GM21717 (cell line): Measurements from ENCODE around the gene VWA8.
"Not testable (repeated sequence)": the region's sequence is repeated elsewhere in the genome, so short reads cannot be mapped to it uniquely, and the experiment has no call there.

Source experiments
- ATAC-seq: cut with Tn5 transposase; IDR thresholded peaks from one replicate; pipeline ENCODE4 v1.9.1; 2021; ENCODE audit warnings: mild to moderate bottlenecking, moderate library complexity; ENCODE audit not compliant: unreplicated experiment

VWA8 gene

GRCh38 chr13:41928323-41928722 is 32.6 kb downstream of the VWA8 start:
- no peak for ATAC-seq

DNA sequence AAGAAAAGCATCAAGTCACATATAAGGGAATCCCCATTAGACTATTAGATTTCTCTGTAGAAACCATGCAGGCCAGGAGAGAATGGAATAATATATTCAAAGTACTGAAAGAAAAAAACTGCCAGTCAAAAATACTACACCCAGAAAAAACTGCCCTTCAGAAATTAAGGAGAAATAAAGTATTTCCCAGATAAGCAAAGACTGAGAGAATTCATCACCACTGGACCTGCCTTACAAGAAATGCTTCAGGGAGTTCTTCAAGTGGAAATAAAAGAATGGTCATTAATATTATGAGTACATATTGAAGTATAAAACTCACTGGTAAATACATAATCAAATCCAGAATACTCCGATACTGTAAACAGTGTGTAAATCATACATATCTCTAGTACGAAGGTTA is 35.9 kb downstream of the VWA8 start:
- ATAC-seq: no peak

DNA sequence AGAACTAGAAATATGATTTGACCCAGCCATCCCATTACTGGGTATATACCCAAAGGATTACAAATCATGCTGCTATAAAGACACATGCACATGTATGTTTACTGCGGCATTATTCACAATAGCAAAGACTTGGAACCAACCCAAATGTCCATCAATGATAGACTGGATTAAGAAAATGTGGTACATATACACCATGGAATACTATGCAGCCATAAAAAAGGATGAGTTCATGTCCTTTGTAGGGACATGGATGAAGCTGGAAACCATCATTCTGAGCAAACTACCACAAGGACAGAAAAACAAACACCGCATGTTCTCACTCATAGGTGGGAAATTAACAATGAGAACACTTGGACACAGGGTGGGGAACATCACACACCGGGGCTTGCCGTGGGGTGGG is 38.0 kb downstream of the VWA8 start:
- not testable (repeated sequence) for ATAC-seq

- ATAC-seq: no peak
These were observed 41.0 kb downstream of the VWA8 start for GRCh38 chr13:41919741-41920487.

- ATAC-seq: no peak
These were observed 41.7 kb downstream of the VWA8 start for GRCh38 chr13:41919031-41919740.

- ATAC-seq: no peak
These were observed 43.3 kb downstream of the VWA8 start for GRCh38 chr13:41917641-41918040.

- ATAC-seq: peak; percentile 92
These were observed 44.5 kb downstream of the VWA8 start for GRCh38 chr13:41916173-41916954.

DNA sequence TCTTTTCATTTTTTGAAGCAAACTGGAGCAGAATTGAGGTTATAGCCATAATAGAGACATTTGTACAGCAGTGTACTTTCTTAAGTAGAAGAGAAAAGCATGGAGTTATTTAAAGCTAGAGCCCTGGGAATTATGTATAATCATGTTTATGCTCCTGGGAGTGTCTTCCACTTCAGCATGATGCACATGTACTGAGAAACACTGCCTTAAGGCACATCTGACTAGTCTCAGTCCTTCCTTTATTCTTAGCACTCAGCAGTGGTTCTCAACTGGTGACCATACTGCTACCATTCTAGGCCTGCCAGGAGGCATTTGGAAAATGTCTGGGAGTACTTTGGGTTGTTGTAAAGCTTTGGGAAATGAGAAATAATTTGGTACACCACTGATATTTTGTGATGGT is 45.8 kb downstream of the VWA8 start:
- no peak for ATAC-seq

DNA sequence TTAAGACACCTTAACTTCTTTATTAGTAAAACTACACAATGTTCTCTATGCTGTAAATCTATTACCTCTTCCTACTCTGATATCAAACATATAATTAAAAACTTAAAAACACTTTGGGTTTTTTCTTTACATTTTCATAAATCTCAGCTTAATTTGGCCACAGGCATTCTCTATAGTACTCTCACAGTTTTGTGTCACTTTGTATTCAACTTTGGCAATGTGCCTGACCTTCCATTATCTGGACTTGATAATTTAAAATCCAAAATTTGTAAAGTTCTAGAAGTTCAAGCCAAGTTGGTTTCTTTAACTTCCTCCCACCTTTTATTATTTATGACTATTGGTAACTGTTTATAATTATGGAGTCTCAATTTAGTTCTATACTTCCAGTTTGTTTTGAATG is 46.4 kb downstream of the VWA8 start:
- ATAC-seq: no peak

- no peak for ATAC-seq
These were observed 51.4 kb downstream of the VWA8 start for GRCh38 chr13:41909506-41909905.

- ATAC-seq: no peak
These were observed 55.2 kb downstream of the VWA8 start for GRCh38 chr13:41905600-41906254.

- no peak for ATAC-seq
These were observed 60.0 kb downstream of the VWA8 start for GRCh38 chr13:41900918-41901317.

GRCh38 chr13:41898411-41898810 is 62.5 kb downstream of the VWA8 start:
- ATAC-seq: not testable (repeated sequence)

GRCh38 chr13:41897126-41897525 is 63.8 kb downstream of the VWA8 start:
- no peak for ATAC-seq

DNA sequence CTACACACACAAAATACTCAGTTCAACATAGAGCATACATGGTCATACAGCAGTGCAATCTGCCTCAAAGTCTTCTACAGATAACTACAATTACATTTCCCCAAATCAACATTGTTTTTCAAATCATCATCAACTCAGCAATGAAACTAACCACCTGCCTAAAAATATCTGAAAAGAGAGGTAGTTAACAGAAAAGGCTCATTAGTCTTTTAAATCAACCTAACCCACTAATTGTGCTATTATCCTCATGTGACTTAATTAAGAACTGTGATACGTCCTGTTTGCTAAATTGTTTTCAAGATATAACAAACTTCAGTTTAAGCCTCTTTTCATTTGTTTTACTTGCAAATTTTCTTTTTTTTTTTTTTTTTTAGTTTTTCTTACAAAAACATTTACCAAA is 65.4 kb downstream of the VWA8 start:
- ATAC-seq: no peak

DNA sequence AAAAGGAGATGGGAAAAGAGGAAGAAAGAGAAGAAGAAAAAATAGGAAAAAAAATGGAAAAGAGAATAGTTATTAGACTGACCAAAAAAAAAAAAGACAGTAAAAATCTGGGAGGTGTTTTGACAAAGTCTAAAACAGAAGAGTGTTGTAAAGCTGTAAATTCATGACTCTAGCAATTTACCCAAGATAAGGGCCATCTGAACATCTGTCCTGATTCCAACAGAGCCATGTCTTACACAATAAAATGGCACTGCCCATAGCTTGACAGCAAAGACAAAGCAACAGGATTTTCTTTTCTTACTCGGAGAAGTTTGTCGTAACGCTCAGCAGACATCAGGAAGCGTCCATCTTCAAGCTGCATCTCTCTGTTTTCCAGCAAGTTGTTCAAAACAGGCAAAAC is 69.8 kb downstream of the VWA8 start:
- ATAC-seq: no peak

- no peak for ATAC-seq
These were observed 77.8 kb downstream of the VWA8 start for GRCh38 chr13:41883147-41883546.

DNA sequence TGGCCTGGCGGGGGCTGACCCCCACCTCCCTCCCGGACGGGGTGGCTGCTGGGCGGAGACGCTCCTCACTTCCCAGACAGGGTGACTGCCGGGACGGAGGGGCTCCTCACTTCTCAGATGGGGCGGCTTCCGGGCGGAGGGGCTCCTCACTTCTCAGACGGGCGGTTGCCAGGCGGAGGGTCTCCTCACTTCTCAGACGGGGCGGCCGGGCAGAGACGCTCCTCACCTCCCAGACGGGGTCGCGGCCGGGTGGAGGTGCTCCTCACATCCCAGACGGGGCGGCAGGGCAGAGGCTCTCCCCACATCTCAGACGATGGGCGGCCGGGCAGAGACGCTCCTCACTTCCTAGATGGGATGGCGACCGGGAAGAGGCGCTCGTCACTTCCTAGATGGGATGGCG is 79.0 kb downstream of the VWA8 start:
- ATAC-seq: not testable (repeated sequence)

DNA sequence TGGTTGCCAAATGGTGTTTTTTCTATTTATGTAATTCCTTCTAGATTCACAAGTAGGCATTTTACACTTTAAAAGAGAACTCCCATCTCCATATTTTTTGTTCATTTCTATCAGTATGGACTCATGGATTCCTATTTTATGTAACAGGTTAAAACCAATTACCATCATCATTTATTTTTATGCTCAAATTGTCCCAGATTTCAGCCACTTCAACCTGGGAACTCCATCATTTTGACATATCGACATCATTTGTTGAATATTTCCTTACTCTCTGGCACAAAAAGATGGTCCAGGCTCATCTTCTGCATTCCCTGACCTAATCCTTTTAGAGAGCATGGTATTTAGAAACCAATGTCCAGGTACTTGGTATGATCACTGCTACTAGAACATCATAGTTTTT is 79.9 kb downstream of the VWA8 start:
- no peak for ATAC-seq

DNA sequence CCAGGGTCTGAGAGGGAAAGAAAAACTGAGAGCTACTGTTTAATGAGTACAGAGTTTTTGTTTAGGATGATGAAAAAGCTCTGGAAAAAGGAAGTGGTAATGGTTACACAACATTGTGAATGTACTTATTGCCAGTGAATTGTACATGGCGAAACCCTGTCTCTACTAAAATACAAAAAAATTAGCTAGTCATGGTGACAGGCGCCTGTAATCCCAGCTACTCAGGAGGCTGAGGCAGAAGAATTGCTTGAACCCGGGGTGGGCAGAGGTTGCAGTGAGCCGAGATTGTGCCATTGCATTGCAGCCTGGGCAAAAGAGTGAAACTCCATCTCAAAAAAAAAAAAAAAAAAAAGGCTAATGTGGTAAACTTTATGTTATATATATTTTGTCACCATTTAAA is 96.3 kb downstream of the VWA8 start:
- no peak for ATAC-seq

DNA sequence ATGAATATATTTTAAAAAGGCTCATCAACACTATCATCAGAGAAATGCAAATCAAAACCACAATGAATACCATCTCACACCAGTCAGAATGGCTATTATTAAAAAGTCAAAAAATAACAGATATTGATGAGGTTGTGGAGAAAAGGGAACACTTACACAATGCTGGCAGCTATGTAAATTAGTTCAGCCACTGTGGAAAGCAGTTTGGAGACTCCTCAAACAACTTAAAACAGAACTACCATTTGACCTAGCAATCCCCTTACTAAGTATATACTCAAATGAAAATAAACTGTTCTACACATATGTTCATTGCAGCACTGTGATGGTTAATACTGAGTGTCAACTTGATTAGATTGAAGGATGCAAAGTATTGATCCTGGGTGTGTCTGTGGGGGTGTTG is 98.2 kb downstream of the VWA8 start:
- ATAC-seq: not testable (repeated sequence)
